Right kidney (tissue), 1 donor: ENCODE data around the gene ELAVL1.
A peak's percentile ranks its signal among the peaks of the same experiment; 100 is the strongest.

Experiments used
- DNase-seq: peaks from one replicate; pipeline ENCODE4 v3.0.0-alpha.2; 2016

The ELAVL1 gene

GRCh38 chr19:8022275-8022674, 16.8 kb upstream of the ELAVL1 start:
- no peak for DNase-seq

GRCh38 chr19:8021374-8021773, 15.9 kb upstream of the ELAVL1 start:
- DNase-seq: no peak

GRCh38 chr19:8020681-8021080, 15.2 kb upstream of the ELAVL1 start:
- no peak for DNase-seq

GRCh38 chr19:8017808-8018207, 12.4 kb upstream of the ELAVL1 start:
- DNase-seq: no peak

GRCh38 chr19:8004723-8005513, 523 bp downstream of the ELAVL1 start:
- DNase-seq: peak; percentile 37

- DNase-seq: no peak
Measured at GRCh38 chr19:8004001-8004400, 1.4 kb downstream of the ELAVL1 start.

- DNase-seq: peak; percentile 72
Measured at GRCh38 chr19:8001995-8002849, 3.2 kb downstream of the ELAVL1 start.

- DNase-seq: no peak
Measured at GRCh38 chr19:8001651-8001994, 3.8 kb downstream of the ELAVL1 start.

GRCh38 chr19:8000298-8001038, 5.0 kb downstream of the ELAVL1 start:
- DNase-seq: no peak

GRCh38 chr19:7999376-7999775, 6.1 kb downstream of the ELAVL1 start:
- no peak for DNase-seq

- DNase-seq: no peak
Measured at GRCh38 chr19:7997809-7998480, 7.5 kb downstream of the ELAVL1 start.

GRCh38 chr19:7996883-7997282, 8.6 kb downstream of the ELAVL1 start:
- no peak for DNase-seq

- no peak for DNase-seq
Measured at GRCh38 chr19:7995810-7996158, 9.7 kb downstream of the ELAVL1 start.

GRCh38 chr19:7994928-7995809, 10.3 kb downstream of the ELAVL1 start:
- no peak for DNase-seq

GRCh38 chr19:7994114-7994513, 11.3 kb downstream of the ELAVL1 start:
- no peak for DNase-seq

GRCh38 chr19:7993560-7993959, 11.9 kb downstream of the ELAVL1 start:
- DNase-seq: no peak

GRCh38 chr19:7992575-7992974, 12.9 kb downstream of the ELAVL1 start:
- no peak for DNase-seq

GRCh38 chr19:7989071-7989575, 16.3 kb downstream of the ELAVL1 start:
- DNase-seq: no peak

- DNase-seq: no peak
Measured at GRCh38 chr19:7988307-7988706, 17.1 kb downstream of the ELAVL1 start.

- DNase-seq: no peak
Measured at GRCh38 chr19:7987114-7987768, 18.2 kb downstream of the ELAVL1 start.
